H9 (cell line): ENCODE measurements around the gene PRMT5. TPM values are rescaled to one million over a fixed set of nuclear protein-coding genes. Genes with fewer than 3 reads are reported as not detected.

Source experiments
- DNase-seq: peaks from one replicate; pipeline ENCODE4 v3.0.0-alpha.2; 2017
- H2AFZ ChIP-seq: one replicate; pipeline ENCODE4 v1.6.1; 2013; ENCODE audit warnings: mild to moderate bottlenecking, low read length, control low read depth, moderate library complexity
- H2AK5ac ChIP-seq: 2 replicates; pipeline ENCODE4 v1.6.1; 2013; ENCODE audit warnings: low read length, control low read depth, mixed read lengths; ENCODE audit not compliant: insufficient read length
- H2BK120ac ChIP-seq: one replicate; pipeline ENCODE4 v1.6.1; 2013; ENCODE audit warnings: low read depth, mild to moderate bottlenecking, low read length, control low read depth, inconsistent platforms; ENCODE audit not compliant: poor library complexity, severe bottlenecking
- H2BK12ac ChIP-seq: 2 replicates; pipeline ENCODE4 v1.6.1; 2013; ENCODE audit warnings: low read length, control low read depth, mixed read lengths, low read depth; ENCODE audit not compliant: insufficient read length
- H2BK15ac ChIP-seq: 2 replicates; pipeline ENCODE4 v1.6.1; 2013; ENCODE audit warnings: low read depth, low read length, control low read depth
- H2BK20ac ChIP-seq: one replicate; pipeline ENCODE4 v1.6.1; 2013; ENCODE audit warnings: low read depth, mild to moderate bottlenecking, low read length, control low read depth, inconsistent platforms; ENCODE audit not compliant: poor library complexity, severe bottlenecking
- H2BK5ac ChIP-seq: 2 replicates; pipeline ENCODE4 v1.6.1; 2013; ENCODE audit warnings: low read length, control low read depth, mixed read lengths; ENCODE audit not compliant: insufficient read length
- H3K14ac ChIP-seq: 2 replicates; pipeline ENCODE4 v1.6.1; 2013; ENCODE audit warnings: low read length, control low read depth; ENCODE audit not compliant: insufficient read depth
- H3K18ac ChIP-seq: 2 replicates; pipeline ENCODE4 v1.6.1; 2013; ENCODE audit warnings: low read depth, mild to moderate bottlenecking, mixed read lengths, low read length, control low read depth; ENCODE audit not compliant: insufficient read length
- H3K23ac ChIP-seq: 2 replicates; pipeline ENCODE4 v1.6.1; 2013; ENCODE audit warnings: low read length, control low read depth, mixed read lengths, low read depth; ENCODE audit not compliant: insufficient read length
- H3K23me2 ChIP-seq: 2 replicates; pipeline ENCODE4 v1.6.1; 2013; ENCODE audit warnings: low read depth, mild to moderate bottlenecking, mixed read lengths, low read length, control low read depth; ENCODE audit not compliant: insufficient read length, poor library complexity, severe bottlenecking
- H3K27ac ChIP-seq: 2 replicates; pipeline ENCODE4 v1.5.1; 2013; ENCODE audit warnings: low read length, control low read depth, mixed read lengths, low read depth; ENCODE audit not compliant: insufficient read length
- H3K27me3 ChIP-seq: 2 replicates; pipeline ENCODE4 v1.6.1; 2013; ENCODE audit warnings: low read length, control low read depth, inconsistent platforms; ENCODE audit not compliant: insufficient read depth
- H3K4ac ChIP-seq: 2 replicates; pipeline ENCODE4 v1.6.1; 2013; ENCODE audit warnings: low read depth, mild to moderate bottlenecking, control low read depth, inconsistent platforms, low read length, moderate library complexity
- H3K4me1 ChIP-seq: 2 replicates; pipeline ENCODE4 v1.6.1; 2013; ENCODE audit warnings: low read length, control low read depth, inconsistent platforms; ENCODE audit not compliant: insufficient read depth
- H3K4me2 ChIP-seq: 2 replicates; pipeline ENCODE4 v1.6.1; 2013; ENCODE audit warnings: low read length, control low read depth, mixed read lengths; ENCODE audit not compliant: insufficient read length, insufficient read depth
- H3K56ac ChIP-seq: 2 replicates; pipeline ENCODE4 v1.6.1; 2013; ENCODE audit warnings: low read depth, mild to moderate bottlenecking, mixed read lengths, low read length, control low read depth; ENCODE audit not compliant: insufficient read length
- H3K79me1 ChIP-seq: 2 replicates; pipeline ENCODE4 v1.6.1; 2013; ENCODE audit warnings: low read depth, mild to moderate bottlenecking, moderate library complexity, low read length, control low read depth, inconsistent platforms; ENCODE audit not compliant: insufficient read depth, poor library complexity, severe bottlenecking
- H3K79me2 ChIP-seq: 2 replicates; pipeline ENCODE4 v1.6.1; 2013; ENCODE audit warnings: low read length, control low read depth, inconsistent platforms; ENCODE audit not compliant: insufficient read depth
- H3K9ac ChIP-seq: 2 replicates; pipeline ENCODE4 v1.6.1; 2013; ENCODE audit warnings: low read length, control low read depth, mixed read lengths; ENCODE audit not compliant: insufficient read length; ENCODE audit errors: extremely low read depth
- H3K9me3 ChIP-seq: one replicate; pipeline ENCODE4 v1.6.1; 2013; ENCODE audit warnings: low read depth, low read length, inconsistent platforms; ENCODE audit not compliant: control insufficient read depth
- H3T11ph ChIP-seq: one replicate; pipeline ENCODE4 v1.6.1; 2013; ENCODE audit warnings: mild to moderate bottlenecking, low read length, control low read depth, inconsistent platforms
- H4K20me1 ChIP-seq: one replicate; pipeline ENCODE4 v1.6.1; 2013; ENCODE audit not compliant: control insufficient read depth, insufficient read length, insufficient read depth
- H4K5ac ChIP-seq: 2 replicates; pipeline ENCODE4 v1.6.1; 2013; ENCODE audit warnings: low read depth, mild to moderate bottlenecking, mixed read lengths, low read length, control low read depth; ENCODE audit not compliant: insufficient read length
- H4K8ac ChIP-seq: replicated peaks from 2 replicates; pipeline ENCODE4 v1.6.1; 2013; ENCODE audit warnings: low read length, control low read depth, mixed read lengths, low read depth; ENCODE audit not compliant: insufficient read length
- H4K91ac ChIP-seq: 2 replicates; pipeline ENCODE4 v1.6.1; 2013; ENCODE audit warnings: low read depth, mild to moderate bottlenecking, moderate library complexity, mixed read lengths, low read length, control low read depth; ENCODE audit not compliant: insufficient read length
- H3K27ac Mint-ChIP-seq, 3 experiments: 2 replicates in 2 of 3; 3 replicates in 1 of 3; pipeline ENCODE4 v1.8.0; 2020 to 2021; ENCODE audit warnings: mixed read lengths in 3 of 3, mild to moderate bottlenecking in 1 of 3, moderate library complexity in 1 of 3
- H3K27me3 Mint-ChIP-seq: 2 replicates; pipeline ENCODE4 v1.8.0; 2021; ENCODE audit warnings: low read depth, mild to moderate bottlenecking, moderate library complexity, mixed read lengths
- H3K36me3 Mint-ChIP-seq, 3 experiments: 2 replicates in 2 of 3; 3 replicates in 1 of 3; pipeline ENCODE4 v1.8.0; 2020 to 2021; ENCODE audit warnings: low read depth in 3 of 3, mixed read lengths in 3 of 3; ENCODE audit not compliant: insufficient read depth in 1 of 3
- H3K4me1 Mint-ChIP-seq, 2 experiments: 2 replicates each; pipeline ENCODE4 v1.8.0; 2020; ENCODE audit warnings: mixed read lengths in 2 of 2
- H3K4me3 Mint-ChIP-seq, 2 experiments: 2 replicates in 1 of 2; 3 replicates in 1 of 2; pipeline ENCODE4 v1.8.0; 2020 to 2021; ENCODE audit warnings: mild to moderate bottlenecking in 2 of 2, mixed read lengths in 2 of 2, moderate library complexity in 1 of 2
- H3K9me3 Mint-ChIP-seq, 2 experiments: 2 replicates in 1 of 2; 3 replicates in 1 of 2; pipeline ENCODE4 v1.8.0; 2020; ENCODE audit warnings: mild to moderate bottlenecking in 2 of 2, mixed read lengths in 2 of 2, moderate library complexity in 1 of 2
- WGBS: extraction: QIAGEN DNeasy Blood & Tissue Kit; methylation state at CpG from one replicate; pipeline ENCODE4 v1.1.7; 2013; ENCODE audit warnings: missing lambda C conversion rate, low lambda C conversion rate, mixed read lengths; ENCODE audit not compliant: insufficient read length; ENCODE audit errors: extremely low coverage; 5-methylcytosine and 5-hydroxymethylcytosine counted together
- total RNA-seq: library from RNA; stranded (reverse); gene quantifications from 2 replicates; pipeline ENCODE4 v1.2.1, GENCODE V29; 2021
- TF ChIP-seq, protein P1 (sequence below): fragments of 200-600 bp; sonication (generic); conservative IDR thresholded peaks from 3 replicates; pipeline ENCODE4 v1.8.0; 2021; ENCODE audit warnings: antibody characterized with exemption, mild to moderate bottlenecking

Gene PRMT5
- total RNA-seq, 1 experiment from 2014 or later: 141 TPM

DNA sequence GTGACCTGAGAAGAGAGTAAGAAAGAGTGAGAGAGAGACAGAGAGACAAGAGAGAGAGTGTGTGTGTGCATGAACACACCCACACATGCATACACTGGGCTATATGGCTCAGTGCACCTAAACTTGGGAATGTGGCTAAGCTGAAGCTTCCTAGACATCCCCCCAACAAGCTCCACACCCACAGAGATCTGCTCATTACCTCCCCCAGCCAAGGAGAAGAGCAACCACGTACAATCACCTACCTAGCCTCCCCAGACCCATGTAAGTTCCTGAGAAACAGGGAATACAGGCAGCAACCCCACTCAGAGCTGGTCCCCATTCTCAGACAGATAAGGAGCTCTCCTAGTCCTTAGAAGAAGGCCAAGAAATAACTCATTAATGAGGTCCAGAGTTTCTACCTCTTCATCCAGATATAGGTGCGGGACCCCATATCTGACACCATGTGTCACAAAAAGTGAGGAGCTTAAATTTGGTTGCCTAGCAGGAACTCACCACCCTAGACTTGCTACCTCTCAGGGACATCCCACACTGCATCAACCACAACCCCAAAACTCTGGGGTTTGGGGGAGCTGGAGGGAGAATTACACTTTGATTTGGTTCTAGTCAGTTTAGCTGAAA lies 43.2 kb upstream of the PRMT5 start:
- H3K79me2 ChIP-seq: no peaks in the 10 kb centered on the region
- no peak overlapping the region for H2BK120ac ChIP-seq
- no peak overlapping the region for H2BK15ac ChIP-seq
- H3K18ac ChIP-seq: no peak overlapping the region
- H3K4me1 ChIP-seq: peaks cover 10% of the 10 kb centered on the region
- H3K14ac ChIP-seq: no peak overlapping the region
- DNase-seq: no peak
- H2BK20ac ChIP-seq: no peak overlapping the region
- H3K56ac ChIP-seq: no peak overlapping the region
- H4K91ac ChIP-seq: no peak overlapping the region
- H3T11ph ChIP-seq: no peak overlapping the region
- Mint-ChIP-seq H3K4me1 (peaks cover 16 to 27% of the 10 kb centered on the region in 2 experiments), H3K9me3 (no peaks in the 10 kb centered on the region), H3K27me3 (no peaks in the 10 kb centered on the region; the same call in none of the 2 replicates), H3K36me3 (peaks cover 34 to 79% (median 74%) of the 10 kb centered on the region in 3 experiments), H3K27ac (no peak overlapping the region; a peak in 1 of 7 replicates), H3K4me3 (no peak overlapping the region)
- H4K5ac ChIP-seq: no peak overlapping the region
- no peak overlapping the region for H2AFZ ChIP-seq
- H3K4me2 ChIP-seq: no peak overlapping the region
- H4K20me1 ChIP-seq: no peaks in the 10 kb centered on the region
- no peak overlapping the region for H2BK12ac ChIP-seq
- H2BK5ac ChIP-seq: no peak overlapping the region
- no peaks in the 10 kb centered on the region for H3K9me3 ChIP-seq
- WGBS: no CpG with 5 or more reads among the region's 2 CpGs
- no peaks in the 10 kb centered on the region for H3K27me3 ChIP-seq
- no peak overlapping the region for H2AK5ac ChIP-seq
- TF ChIP-seq, protein P1, sequence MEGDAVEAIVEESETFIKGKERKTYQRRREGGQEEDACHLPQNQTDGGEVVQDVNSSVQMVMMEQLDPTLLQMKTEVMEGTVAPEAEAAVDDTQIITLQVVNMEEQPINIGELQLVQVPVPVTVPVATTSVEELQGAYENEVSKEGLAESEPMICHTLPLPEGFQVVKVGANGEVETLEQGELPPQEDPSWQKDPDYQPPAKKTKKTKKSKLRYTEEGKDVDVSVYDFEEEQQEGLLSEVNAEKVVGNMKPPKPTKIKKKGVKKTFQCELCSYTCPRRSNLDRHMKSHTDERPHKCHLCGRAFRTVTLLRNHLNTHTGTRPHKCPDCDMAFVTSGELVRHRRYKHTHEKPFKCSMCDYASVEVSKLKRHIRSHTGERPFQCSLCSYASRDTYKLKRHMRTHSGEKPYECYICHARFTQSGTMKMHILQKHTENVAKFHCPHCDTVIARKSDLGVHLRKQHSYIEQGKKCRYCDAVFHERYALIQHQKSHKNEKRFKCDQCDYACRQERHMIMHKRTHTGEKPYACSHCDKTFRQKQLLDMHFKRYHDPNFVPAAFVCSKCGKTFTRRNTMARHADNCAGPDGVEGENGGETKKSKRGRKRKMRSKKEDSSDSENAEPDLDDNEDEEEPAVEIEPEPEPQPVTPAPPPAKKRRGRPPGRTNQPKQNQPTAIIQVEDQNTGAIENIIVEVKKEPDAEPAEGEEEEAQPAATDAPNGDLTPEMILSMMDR: no peak
- H3K4ac ChIP-seq: no peak overlapping the region
- H4K8ac ChIP-seq: no peak overlapping the region
- no peak overlapping the region for H3K27ac ChIP-seq
- no peaks in the 10 kb centered on the region for H3K79me1 ChIP-seq
- no peak overlapping the region for H3K9ac ChIP-seq
- no peaks in the 10 kb centered on the region for H3K23me2 ChIP-seq
- H3K23ac ChIP-seq: no peak overlapping the region
